ENCODE results near the gene ETV3L.

GRCh38 chr1:157115851-157116736 is 16.5 kb upstream of the ETV3L start:
- TF ChIP-seq TAF1 (IDR thresholded peaks at IDR 0.05; ENCODE audit: borderline replicate concordance, low read depth, low read length) = no peak
- TF ChIP-seq POLR2AphosphoS5 (IDR thresholded peaks at IDR 0.05; ENCODE audit: low read depth, low read length) = no peak
